Upper lobe of left lung (tissue), 4 donors: ENCODE results near the gene SLC25A34.

Experiments used
- EP300 ChIP-seq, 4 donors: sonication (generic); formaldehyde crosslinking; IDR thresholded peaks; one replicate each; pipeline ENCODE4 v1.5.1; 2017; ENCODE audit warnings: antibody characterized with exemption in 4 of 4, control low read depth in 2 of 4
- POLR2A ChIP-seq, 4 donors: fragments of 450-650 bp; IDR thresholded peaks; one replicate each; pipeline ENCODE4 v1.5.1; 2016 to 2017; ENCODE audit warnings: antibody characterized with exemption in 4 of 4, mild to moderate bottlenecking in 2 of 4
- POLR2AphosphoS5 ChIP-seq, 2 donors: sonication (generic); formaldehyde crosslinking; IDR thresholded peaks; one replicate each; pipeline ENCODE4 v1.5.1; 2017; ENCODE audit warnings: antibody characterized with exemption in 2 of 2
- TF ChIP-seq, protein P1 (sequence below), 6 experiments: fragments of 450-650 bp in 4 of 6; fragments of 200-600 bp in 2 of 6; sonication (generic) in 2 of 6; IDR thresholded peaks; one replicate each; pipeline ENCODE4 v1.5.1; 2016 to 2019; ENCODE audit warnings: antibody characterized with exemption in 6 of 6

DNA sequence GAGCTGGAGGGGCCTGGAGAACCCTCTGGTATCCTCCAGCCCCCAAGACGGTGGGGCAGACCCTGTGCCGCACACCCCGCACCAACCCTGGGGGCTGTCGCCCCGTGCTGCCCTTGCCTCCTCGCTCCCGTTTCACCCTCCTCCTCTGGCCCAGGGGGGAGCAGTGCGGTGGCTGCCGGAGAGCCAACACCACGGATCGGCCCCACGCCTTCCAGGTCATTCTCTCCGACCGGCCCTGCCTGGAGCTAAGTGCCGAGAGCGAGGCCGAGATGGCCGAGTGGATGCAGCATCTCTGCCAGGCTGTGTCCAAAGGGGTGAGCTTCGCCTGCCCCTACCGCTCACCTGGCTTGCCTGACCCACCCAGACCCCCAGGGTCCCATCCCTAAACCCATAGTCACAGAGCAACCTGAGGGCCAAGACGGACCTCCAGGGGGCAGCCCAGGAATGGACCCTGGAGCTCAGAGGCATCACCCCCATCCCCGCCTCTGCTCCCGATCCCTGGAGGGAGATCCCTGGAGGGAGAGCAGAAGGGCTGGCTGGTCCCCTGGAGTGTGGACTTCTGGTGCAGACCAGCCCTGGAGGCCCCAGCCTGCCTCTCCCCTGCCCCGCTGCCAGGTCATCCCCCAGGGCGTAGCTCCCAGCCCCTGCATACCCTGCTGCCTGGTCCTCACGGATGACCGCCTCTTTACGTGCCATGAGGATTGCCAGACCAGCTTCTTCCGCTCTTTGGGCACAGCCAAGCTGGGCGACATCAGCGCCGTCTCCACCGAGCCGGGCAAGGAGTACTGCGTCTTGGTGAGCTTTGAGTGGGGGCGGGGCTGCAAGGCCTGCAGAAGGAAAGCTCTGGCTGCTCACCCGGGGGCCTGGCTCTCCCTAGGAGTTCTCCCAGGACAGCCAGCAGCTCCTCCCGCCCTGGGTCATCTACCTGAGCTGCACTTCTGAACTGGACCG, 4.0 kb upstream of the SLC25A34 start:
- TF ChIP-seq, protein P1, sequence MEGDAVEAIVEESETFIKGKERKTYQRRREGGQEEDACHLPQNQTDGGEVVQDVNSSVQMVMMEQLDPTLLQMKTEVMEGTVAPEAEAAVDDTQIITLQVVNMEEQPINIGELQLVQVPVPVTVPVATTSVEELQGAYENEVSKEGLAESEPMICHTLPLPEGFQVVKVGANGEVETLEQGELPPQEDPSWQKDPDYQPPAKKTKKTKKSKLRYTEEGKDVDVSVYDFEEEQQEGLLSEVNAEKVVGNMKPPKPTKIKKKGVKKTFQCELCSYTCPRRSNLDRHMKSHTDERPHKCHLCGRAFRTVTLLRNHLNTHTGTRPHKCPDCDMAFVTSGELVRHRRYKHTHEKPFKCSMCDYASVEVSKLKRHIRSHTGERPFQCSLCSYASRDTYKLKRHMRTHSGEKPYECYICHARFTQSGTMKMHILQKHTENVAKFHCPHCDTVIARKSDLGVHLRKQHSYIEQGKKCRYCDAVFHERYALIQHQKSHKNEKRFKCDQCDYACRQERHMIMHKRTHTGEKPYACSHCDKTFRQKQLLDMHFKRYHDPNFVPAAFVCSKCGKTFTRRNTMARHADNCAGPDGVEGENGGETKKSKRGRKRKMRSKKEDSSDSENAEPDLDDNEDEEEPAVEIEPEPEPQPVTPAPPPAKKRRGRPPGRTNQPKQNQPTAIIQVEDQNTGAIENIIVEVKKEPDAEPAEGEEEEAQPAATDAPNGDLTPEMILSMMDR (IDR thresholded peaks at IDR 0.05), result no peak
- TF ChIP-seq POLR2AphosphoS5 (IDR thresholded peaks at IDR 0.05) (no peak), EP300 (IDR thresholded peaks at IDR 0.05) (no peak), POLR2A (IDR thresholded peaks at IDR 0.05) (no peak)
